ENCODE results near the gene RPL14. TPM values are rescaled to one million over a fixed set of nuclear protein-coding genes. Genes with fewer than 3 reads are reported as not detected.
"Not testable (repeated sequence)": the region's sequence is repeated elsewhere in the genome, so short reads cannot be mapped to it uniquely, and the experiment has no call there.

RPL14 gene
- total RNA-seq, 1 donor from 2014 or later, result 1,099 TPM

DNA sequence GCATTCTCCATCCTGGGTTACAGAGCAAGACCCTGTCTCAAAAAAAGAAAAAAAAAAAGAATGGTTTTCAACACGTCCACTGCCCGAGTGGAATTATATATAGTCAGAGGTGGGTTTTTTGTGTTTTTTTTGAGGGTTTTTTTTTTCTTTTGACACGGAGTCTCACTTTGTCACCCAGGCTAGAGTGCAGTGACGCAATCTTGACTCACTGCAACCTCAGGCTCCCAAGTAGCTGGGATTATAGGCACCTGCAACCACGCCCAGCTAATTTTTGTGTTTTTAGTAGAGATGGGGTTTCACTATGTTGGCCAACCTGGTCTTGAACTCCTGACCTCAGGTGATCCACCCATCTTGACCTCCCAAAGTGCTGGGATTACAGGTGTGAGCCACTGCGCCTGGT lies 3.3 kb downstream of the RPL14 start:
- DNase-seq; intact Hi-C loops (cut with micrococcal nuclease); ATAC-seq: not testable (repeated sequence)

DNA sequence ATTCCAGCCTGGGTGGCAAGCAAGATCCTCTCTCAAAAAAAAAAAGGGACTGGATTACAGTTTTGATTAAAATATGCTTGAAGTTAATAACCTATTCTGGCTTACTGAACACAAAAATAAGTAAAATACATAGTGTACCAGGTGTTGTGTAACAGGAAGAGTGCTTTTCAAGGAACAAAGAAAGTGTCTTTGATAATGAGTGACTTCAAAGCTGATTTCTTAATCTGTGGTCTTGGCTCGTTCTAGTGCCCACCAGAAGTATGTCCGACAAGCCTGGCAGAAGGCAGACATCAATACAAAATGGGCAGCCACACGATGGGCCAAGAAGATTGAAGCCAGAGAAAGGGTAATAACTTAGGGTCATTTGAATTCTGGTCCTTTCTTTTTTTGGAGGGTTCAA lies 4.0 kb downstream of the RPL14 start:
- intact Hi-C loops (cut with micrococcal nuclease), result no loop called here
- no peak for DNase-seq
- ATAC-seq, result no peak

DNA sequence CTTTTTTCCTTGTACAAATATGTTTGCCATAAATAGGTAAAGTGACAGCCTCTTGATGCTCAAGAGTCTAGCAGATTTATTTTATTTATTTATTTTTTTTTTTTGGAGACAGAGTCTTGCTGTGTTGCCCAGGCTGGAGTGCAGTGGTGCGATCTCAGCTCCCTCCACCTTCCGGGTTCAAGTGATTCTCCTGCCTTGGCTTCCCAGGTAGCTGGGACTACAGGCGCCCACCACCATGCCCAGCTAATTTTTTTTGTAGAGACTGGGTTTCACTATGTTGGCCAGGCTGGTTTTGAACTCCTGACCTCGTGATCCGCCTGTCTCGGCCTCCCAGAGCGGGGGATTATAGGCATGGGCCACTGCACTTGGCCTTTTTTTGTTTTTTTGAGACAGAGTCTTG lies 5.7 kb downstream of the RPL14 start:
- ATAC-seq; DNase-seq; intact Hi-C loops (cut with micrococcal nuclease): not testable (repeated sequence)

DNA sequence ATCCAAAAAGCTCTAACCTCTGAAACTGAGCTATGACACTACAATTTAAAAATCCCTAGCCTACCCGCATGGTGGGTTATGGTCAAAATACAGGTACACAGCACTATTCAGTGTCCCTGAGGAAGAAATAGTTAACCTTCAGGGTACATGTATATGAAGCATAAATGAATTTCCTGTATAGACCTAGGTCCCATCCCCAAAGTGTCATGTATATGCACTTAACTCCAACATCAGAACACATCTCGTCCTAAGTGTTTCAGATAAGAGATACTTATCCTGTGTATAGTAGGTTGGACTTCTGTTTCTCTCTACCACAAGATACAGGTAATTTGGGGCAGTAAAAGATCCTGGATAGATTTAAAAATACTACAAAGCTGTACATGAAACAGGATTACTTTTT lies 6.4 kb downstream of the RPL14 start:
- no peak for ATAC-seq
- intact Hi-C loops (cut with micrococcal nuclease), result no loop called here
- no peak for DNase-seq

DNA sequence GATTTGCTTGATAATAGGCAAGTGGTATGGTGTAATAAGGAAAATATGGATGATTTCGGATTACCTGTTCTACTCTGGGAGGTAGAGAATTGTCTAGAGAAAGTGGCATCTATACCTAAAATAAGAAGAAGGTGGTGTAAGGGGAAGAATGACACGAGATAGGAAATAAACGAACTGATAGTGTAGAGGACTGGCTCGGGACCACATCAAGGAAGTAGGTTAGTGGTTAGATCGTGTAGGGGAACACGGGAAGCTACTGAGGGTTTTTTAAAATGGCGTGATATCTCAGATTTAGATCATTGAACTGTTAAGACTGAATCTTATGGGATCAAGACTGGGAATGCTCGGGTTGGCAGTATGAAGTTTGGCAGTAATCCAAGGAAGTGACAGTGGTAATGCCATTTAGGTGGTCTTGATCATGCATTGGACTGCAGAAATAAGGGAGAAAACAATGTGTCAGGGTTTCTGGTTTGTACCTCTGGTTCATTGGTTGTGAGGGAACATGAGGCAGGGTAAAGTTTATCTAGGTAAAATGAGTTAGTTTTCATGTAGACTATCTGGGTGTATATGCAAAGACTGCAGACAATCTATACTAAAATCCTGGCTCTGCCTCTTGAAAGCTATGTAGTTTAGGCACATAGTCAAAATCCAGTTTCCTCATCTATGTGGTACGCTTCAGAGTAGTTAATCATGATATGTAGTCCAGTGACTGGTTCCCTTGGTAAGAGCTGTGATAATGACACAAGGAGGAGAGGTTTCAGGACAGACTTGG lies 7.4 kb downstream of the RPL14 start:
- ATAC-seq (no peak), DNase-seq (no peak)
- intact Hi-C loops (cut with micrococcal nuclease), result no loop called here

DNA sequence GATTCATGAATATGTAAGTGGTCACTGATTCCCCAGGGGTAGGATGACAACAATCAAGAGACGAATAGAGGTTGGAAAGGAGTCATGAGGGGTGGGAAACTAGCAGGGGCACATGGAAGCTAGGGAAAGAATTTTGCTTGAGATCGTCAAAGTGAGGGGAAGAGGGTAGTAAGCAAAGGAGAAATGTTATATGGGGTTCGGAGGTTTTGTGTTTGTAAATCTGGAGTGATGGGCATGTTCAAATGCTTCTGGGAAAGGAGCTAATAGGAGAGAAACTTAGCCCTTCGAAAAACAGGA lies 7.9 kb downstream of the RPL14 start:
- intact Hi-C loops (cut with micrococcal nuclease), result no loop called here
- DNase-seq (no peak), ATAC-seq (no peak)

DNA sequence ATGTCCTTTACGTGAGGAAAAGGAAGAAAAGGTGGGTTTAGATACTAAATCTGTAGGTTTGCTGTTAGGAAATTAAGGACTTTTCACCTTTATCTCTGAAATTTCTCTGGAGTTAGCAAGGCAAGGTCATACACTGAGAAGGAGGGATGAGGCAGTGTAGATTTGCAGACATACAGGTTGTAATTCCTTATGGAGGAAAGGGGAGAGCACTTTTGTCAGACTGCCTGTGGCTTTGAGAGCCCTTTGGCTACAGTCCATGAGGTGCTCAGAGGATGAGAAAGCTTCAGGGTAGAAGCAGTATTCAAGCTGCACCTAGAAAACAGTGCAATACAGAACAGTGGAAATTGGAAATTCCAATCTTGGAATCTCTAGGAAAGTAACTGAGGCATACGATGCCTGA lies 8.3 kb downstream of the RPL14 start:
- intact Hi-C loops (cut with micrococcal nuclease), result no loop called here
- DNase-seq (no peak), ATAC-seq (no peak)

DNA sequence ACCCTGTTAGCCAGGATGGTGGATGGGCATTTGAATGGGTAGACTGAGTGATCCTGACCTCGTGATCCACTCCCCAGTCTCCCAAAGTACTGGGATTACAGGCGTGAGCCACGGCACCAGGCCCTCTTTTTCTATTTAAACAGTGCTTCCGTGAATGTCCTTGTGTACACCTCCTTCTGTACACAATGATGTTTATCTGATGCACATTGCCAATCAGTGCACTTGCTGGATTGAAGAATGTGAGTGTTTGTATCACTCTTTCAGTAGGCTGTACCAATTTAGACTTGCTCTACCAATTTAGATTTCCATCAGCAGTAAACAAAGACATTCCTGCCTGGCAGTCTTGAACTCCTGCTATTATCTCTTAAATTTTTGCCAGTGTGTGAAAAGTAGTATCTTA lies 10.9 kb downstream of the RPL14 start:
- ATAC-seq, result no peak
- DNase-seq, result no peak
- intact Hi-C loops (cut with micrococcal nuclease), result no loop called here

DNA sequence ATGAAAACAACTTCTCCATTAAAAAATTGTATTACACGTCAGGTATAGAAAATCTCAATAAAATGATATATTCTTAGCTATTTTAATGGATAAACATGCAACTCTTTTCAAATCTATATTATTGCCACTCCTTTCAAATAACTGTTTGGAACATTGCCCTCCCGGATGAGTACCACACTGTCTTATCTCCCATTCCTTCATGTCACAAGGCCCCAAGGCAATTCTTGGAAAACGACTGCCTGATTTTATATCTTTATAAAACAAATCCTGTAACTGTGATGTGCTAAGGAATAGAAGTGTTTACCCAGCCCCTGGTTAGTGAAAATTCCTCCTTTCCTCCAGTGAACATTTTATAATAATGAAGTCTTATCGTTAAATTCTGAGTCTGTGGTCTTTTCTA lies 13.6 kb downstream of the RPL14 start:
- intact Hi-C loops (cut with micrococcal nuclease), result no loop called here
- DNase-seq, result no peak
- ATAC-seq, result no peak

DNA sequence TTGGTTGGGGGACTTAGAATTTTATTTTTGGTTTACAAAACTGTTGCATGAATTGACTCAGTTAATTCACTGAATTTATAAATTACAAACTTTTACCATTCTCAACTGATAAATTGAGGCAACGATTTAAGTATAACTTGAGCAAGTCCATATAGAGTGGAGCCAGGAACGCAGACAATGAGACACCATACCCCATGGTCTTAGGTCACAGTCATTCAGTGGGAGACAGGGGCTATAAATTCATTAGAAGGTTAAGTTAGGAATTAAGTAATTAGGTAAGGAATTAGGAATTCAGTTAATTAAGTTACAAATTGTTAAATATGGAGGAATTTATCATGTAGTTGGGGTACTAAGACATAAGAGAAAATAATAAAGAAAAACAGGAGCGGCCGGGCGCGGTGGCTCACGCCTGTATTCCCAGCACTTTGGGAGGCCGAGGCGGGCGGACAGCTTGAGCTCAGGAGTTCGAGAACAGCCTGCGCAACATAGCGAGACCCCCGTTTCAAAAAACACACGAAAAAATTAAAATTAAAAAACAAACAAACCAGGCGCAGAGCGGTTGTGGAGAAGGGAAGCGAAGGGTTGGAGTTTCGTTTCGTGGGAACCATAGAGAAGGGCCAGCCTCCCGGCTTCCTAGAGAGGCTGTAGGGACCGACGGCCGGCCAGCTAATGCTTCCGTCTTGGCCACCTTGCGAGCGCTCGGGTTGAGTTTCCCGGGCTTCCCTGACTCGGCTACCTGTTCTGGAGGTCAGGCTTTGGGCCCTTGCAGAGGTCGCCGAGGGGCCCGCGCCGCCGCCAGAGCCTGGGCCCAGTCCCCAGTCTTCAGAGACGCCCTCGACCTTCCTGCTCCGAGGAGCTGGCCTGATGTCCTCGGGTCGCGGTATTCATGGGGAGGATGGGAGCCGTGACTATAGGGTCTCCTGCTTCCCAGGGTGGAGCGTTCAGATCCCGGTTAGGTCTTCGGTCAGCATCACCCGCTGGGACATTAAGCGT lies 19.6 kb downstream of the RPL14 start, which contains the start of gene ZNF619:
Gene ZNF619 (plus strand): TSS at position 645 of the 993 bp plus-strand sequence. CDS start 858 bp downstream, outside the sequence.
- DNase-seq (peak; percentile 83), ATAC-seq (peak; percentile 96)
- intact Hi-C loops (cut with micrococcal nuclease), result loop anchor here (2.0 kb wide), 1 partner anchor 48 kb away; the partner anchor contains the start of gene ZNF621

DNA sequence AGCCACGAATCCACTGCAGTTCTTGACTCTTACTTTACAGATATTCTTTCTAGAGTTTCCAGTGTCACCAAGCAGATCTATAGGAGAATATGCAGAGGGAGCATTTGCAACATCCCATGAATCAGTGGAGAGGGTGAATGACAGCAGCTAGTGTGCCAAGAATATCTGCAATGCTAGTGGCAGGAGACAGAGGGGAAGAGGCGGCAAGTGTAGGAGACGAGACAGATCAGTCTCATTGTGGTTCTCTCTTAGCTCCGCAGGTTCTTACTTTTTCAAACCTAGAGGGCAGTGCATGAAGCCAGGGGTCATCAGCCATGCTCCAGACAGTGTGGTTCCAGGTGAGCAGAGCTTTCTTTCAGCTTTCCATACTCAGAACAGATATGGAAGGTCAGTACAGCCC lies 20.5 kb downstream of the RPL14 start:
- peak; percentile 46 for ATAC-seq

DNA sequence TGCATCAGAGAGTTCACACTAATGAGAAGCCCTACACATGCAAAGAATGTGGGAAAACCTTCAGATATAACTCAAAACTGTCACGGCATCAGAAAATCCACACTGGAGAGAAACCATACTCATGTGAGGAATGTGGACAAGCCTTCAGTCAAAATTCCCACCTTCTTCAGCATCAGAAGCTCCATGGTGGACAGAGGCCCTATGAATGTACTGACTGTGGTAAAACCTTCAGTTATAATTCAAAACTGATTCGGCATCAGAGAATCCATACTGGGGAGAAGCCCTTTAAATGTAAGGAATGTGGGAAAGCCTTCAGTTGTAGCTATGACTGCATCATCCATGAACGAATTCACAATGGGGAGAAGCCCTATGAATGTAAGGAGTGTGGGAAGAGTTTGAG lies 30.0 kb downstream of the RPL14 start:
- intact Hi-C loops (cut with micrococcal nuclease), result no loop called here
- DNase-seq, result no peak
- no peak for ATAC-seq

More for the DNA sequence above, 20.5 kb downstream of the RPL14 start:
- DNase-seq, result no peak
- intact Hi-C loops (cut with micrococcal nuclease), result loop anchor here (2.0 kb wide), 1 partner anchor 47 kb away; the partner anchor contains the start of gene ZNF621

DNA sequence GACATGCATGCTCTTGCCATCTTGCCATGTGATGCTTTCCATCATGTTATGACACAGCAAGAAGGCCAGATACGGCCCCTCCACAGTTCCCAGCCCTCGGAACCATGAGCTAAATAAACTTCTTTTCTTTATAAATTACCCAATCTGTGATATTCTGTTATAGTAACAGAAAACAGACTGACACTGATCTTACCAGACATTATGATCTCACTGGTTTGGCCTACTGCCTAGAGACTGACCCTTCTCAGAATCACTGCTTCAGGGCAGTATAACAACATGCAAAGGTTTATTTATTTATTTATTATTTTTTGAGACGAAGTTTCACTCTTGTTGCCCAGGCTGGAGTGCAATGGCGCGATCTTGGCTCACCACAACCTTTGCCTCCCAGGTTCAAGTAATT lies 33.8 kb downstream of the RPL14 start:
- no peak for DNase-seq
- intact Hi-C loops (cut with micrococcal nuclease), result no loop called here
- ATAC-seq, result no peak

DNA sequence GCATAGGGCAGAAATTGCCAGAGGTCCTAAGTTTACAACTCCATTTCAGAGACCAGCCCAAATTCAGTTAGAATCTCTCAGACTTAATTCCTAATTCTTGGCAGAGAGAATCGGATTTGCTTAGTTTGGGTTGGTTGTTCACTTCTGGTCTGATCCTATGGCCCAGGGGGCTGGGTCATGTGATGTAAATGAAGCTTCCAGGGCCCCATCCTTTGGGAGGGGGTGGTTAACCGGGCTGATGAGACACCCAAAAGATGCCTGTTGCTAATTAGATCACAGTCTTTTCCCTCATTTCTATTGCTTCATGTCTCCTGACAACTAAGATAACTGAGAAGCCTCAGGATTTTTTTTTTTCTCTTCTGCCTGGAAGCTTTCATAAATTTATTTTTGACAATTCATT lies 37.6 kb downstream of the RPL14 start:
- intact Hi-C loops (cut with micrococcal nuclease), result no loop called here
- ATAC-seq (no peak), DNase-seq (no peak)

DNA sequence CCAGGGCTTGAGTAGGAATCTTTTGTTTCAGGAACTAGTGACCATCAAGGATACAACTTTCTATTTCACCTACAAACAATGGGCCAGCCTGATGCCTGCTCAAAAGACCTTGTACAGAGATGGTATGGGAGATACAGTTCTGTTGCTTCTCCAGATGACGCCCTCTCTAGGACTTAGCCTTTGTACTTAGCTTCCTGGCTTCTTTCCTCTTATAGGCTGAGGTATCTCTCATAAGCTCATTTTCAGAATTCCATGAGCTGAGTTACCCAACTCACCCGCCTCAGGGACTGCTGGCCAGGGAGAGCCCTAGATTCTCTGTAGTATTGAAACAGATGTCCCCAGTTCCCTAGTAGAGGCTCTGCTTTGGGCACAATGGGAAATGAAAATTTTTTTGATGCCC lies 40.1 kb downstream of the RPL14 start:
- ATAC-seq (no peak), DNase-seq (no peak)
- intact Hi-C loops (cut with micrococcal nuclease), result no loop called here

DNA sequence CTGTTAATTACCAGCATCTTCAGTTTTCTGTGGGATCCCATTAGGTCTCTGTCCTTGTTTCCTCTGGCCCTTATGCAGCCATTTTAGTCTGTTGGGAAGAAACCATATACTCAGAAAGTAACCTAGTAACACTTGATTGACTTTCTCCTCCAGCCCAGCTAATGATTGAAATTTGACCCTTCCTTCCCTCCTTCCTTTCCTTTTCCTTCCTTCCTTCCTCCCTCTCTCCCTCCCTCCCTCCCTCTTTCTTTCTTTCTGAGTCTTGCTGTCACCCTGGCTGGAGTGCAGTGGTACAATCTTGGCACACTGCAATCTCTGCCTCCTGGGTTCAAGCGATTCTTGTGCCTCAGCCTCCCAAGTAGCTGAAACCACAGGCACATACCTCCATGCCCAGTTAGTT lies 42.8 kb downstream of the RPL14 start:
- intact Hi-C loops (cut with micrococcal nuclease), result no loop called here
- ATAC-seq, result no peak
- no peak for DNase-seq

DNA sequence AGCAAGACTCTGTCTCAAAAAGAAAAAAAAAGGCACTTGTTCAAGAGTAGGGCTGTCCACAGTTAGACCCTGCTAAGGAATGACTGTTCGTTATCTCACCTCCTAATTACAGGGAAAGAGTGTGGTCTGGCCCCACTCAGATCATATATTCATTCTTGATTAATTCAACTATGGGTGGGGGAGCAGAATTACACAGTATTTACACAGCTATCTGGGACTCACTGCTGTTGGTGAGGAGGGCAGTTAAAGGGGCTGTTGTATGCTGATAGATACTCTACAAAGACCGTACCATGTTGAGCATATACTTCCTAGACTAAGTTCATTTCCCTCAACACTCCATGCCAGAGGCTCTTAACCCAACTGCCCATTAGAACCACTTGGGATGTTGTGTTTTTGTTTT lies 44.9 kb downstream of the RPL14 start:
- ATAC-seq (no peak), DNase-seq (no peak)
- intact Hi-C loops (cut with micrococcal nuclease), result no loop called here

DNA sequence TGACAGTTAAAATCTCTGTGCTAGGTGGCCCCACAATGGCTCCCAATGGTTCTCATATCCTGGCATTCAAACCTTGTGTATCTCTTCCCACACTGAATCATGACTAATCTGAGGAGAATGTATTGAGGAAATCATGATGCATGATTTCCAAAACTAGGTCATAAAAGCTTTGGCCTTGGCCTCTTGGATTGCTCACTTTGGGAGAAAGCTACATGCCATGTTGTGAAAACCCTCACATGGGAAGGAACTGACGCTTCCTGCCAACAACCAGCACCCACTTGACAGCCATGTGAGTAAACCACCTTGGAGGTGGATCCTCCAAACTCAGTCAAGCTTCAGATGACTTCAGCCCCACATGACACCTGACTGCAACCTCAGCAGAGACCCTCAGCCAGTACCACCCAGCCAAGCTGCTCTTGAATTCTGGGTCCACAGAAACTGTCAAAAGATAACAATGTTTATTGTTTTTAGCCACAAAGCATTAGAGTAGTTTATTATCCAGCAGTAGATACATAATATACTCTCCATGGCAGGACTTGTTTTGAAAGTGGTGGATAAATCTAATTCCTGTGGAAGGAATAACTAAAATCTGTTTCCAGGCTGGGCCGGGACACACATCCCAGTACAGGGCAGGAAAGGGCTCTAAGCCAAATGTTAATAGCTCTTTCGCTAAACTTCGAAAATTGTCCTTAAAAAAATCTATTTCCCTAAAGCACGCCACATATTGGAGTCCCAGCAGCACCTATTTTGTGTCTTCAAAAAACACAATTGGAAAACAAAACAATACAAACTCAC lies 47.7 kb downstream of the RPL14 start:
- DNase-seq, result no peak
- no peak for ATAC-seq
- intact Hi-C loops (cut with micrococcal nuclease), result no loop called here

Data from left ventricle myocardium superior (tissue), 1 donor.